Neutrophil (primary cell): ENCODE measurements around the gene CACNA2D4.

Experiments used
- H3K27ac ChIP-seq: fragments of 200-600 bp; sonication (generic); 2 replicates; pipeline ENCODE4 v1.5.1; 2016; ENCODE audit warnings: mild to moderate bottlenecking, moderate library complexity
- H3K27me3 ChIP-seq: fragments of 200-600 bp; sonication (generic); 2 replicates; pipeline ENCODE4 v1.6.0; 2016; ENCODE audit warnings: mild to moderate bottlenecking
- H3K36me3 ChIP-seq: fragments of 200-600 bp; sonication (generic); 2 replicates; pipeline ENCODE4 v1.5.1; 2017
- H3K4me1 ChIP-seq, 2 experiments: fragments of 200-600 bp in 1 of 2; sonication (generic) in 1 of 2; 1 replicate in 1 of 2; 2 replicates in 1 of 2; pipeline versions ENCODE4 v1.5.1 to v1.6.1; 2013 to 2016; ENCODE audit warnings: low read depth in 1 of 2, low read length in 1 of 2, mild to moderate bottlenecking in 1 of 2, moderate library complexity in 1 of 2; ENCODE audit not compliant: control insufficient read depth in 1 of 2, insufficient read depth in 1 of 2
- H3K4me3 ChIP-seq, 2 experiments: fragments of 200-600 bp in 1 of 2; sonication (generic) in 1 of 2; 1 replicate in 1 of 2; 2 replicates in 1 of 2; pipeline ENCODE4 v1.5.1; 2013 to 2016; ENCODE audit warnings: low read depth in 1 of 2, low read length in 1 of 2, mild to moderate bottlenecking in 1 of 2, moderate library complexity in 1 of 2
- H3K9me3 ChIP-seq: fragments of 200-600 bp; sonication (generic); 2 replicates; pipeline ENCODE4 v1.5.1; 2016
- CTCF ChIP-seq: fragments of 200-600 bp; sonication (generic); IDR thresholded peaks from 2 replicates; pipeline ENCODE4 v1.5.1; 2016; ENCODE audit warnings: antibody characterized with exemption

Gene CACNA2D4

GRCh38 chr12:1879633-1880032 is 38.8 kb downstream of the CACNA2D4 start:
- Histone ChIP-seq H3K27me3 (peaks cover 7% of the 10 kb centered on the region), H3K4me3 (no peak overlapping the region), H3K4me1 (no peaks in the 10 kb centered on the region), H3K27ac (no peak overlapping the region), H3K36me3 (no peaks in the 10 kb centered on the region), H3K9me3 (no peaks in the 10 kb centered on the region)
- no peak for TF ChIP-seq CTCF

DNA sequence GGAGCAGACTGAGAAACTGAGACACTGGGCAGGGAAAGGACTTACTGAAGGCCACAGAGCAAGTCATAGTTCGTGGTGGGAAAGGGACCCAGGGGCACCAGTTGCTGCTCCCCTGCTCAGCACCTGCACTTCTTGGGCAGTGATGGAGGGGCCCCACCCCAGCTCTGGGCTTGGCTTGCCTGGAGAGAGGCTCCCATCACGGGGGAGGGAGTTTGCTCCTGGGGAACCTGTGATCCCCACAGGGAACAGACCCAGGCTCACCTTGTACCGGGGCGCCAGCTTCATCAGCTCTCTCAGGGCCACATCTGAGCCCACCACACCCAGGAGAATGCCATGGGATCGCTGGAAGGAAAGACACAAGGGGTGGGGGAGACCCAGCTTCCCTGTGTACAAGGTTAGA is 39.8 kb downstream of the CACNA2D4 start:
- H3K27me3 ChIP-seq, result peaks cover 13% of the 10 kb centered on the region
- H3K4me3 ChIP-seq, result no peak overlapping the region
- no peak overlapping the region for H3K27ac ChIP-seq
- no peaks in the 10 kb centered on the region for H3K36me3 ChIP-seq
- H3K4me1 ChIP-seq, result no peaks in the 10 kb centered on the region
- no peak for TF ChIP-seq CTCF
- no peaks in the 10 kb centered on the region for H3K9me3 ChIP-seq

GRCh38 chr12:1878214-1878613 is 40.2 kb downstream of the CACNA2D4 start:
- no peaks in the 10 kb centered on the region for H3K36me3 ChIP-seq
- H3K4me1 ChIP-seq, result no peaks in the 10 kb centered on the region
- no peak overlapping the region for H3K4me3 ChIP-seq
- H3K27ac ChIP-seq, result no peak overlapping the region
- H3K27me3 ChIP-seq, result peaks cover 13% of the 10 kb centered on the region
- TF ChIP-seq CTCF, result no peak
- H3K9me3 ChIP-seq, result no peaks in the 10 kb centered on the region

- H3K4me3 ChIP-seq, result no peak overlapping the region
- H3K9me3 ChIP-seq, result no peaks in the 10 kb centered on the region
- no peaks in the 10 kb centered on the region for H3K4me1 ChIP-seq
- H3K36me3 ChIP-seq, result no peaks in the 10 kb centered on the region
- no peak overlapping the region for H3K27ac ChIP-seq
- no peak for TF ChIP-seq CTCF
- H3K27me3 ChIP-seq, result peaks cover 13% of the 10 kb centered on the region
Observed at GRCh38 chr12:1877169-1877878, 41.1 kb downstream of the CACNA2D4 start.

DNA sequence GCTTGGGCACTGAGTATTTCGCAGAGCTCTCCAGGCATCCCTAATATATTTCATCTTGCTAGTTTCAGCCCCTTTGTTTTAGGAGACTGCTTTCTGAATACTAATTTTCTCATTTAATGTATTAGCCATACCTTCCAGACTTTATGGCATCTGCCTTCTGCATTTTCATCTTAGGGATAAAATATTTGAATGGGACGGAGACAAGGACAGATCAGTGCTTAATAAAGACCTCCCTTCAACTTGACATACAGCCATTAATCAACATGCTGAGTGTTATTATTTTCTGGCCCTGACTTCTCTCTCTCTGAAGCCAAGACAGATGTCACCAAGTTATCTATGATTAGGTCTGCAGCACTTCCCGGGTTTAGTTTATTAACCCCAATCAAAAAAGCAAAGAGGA is 42.4 kb downstream of the CACNA2D4 start:
- no peak overlapping the region for H3K4me3 ChIP-seq

More for the DNA sequence above, 42.4 kb downstream of the CACNA2D4 start:
- Histone ChIP-seq H3K27ac (no peak overlapping the region), H3K36me3 (no peaks in the 10 kb centered on the region), H3K27me3 (peaks cover 13% of the 10 kb centered on the region), H3K4me1 (no peaks in the 10 kb centered on the region), H3K9me3 (no peaks in the 10 kb centered on the region)
- TF ChIP-seq CTCF, result no peak
